HG03095 (cell line): ENCODE measurements around the gene NUP107.

Source experiments
- ATAC-seq: cut with Tn5 transposase; IDR thresholded peaks from one replicate; pipeline ENCODE4 v1.9.1; 2021; ENCODE audit warnings: moderate library complexity; ENCODE audit not compliant: unreplicated experiment

NUP107 gene

DNA sequence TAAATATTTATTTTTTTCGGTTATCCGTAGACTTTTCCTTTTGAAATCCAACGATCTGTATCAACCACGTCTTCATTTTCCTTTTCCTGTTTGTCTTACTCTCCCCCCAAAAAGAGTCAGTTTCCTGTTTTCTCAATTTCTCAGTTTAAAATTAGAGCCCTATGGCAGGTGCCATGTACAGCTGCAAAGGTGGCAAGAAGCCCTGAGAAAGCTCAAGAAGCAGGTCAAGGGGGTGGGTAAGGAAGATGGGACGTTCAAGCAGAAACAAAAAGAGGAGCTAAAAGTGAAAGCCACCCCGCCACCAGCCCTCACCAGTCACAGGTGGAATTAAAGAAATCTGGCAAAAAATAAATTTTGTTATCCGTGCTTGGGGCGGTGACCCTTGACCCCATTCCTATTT is 85.9 kb downstream of the NUP107 start:
- ATAC-seq, result no peak

DNA sequence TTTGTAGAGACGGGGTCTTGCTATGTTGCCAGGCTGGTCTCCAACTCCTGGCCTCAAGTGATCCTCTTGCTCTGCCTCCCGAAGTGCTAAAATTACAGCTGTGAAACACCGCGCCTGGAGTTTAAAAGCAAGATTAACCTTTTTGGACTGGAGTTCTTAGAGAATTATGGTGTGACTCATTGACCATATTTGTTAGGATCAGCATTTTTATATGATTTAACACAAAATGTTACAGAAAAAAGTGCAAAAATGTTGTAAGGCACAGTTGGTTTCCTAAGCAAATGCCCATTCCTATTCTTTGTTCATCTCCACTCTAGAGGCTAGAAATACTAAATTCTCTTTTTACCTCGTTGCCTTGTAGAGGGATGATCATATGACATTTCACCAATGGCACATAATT is 86.8 kb downstream of the NUP107 start:
- ATAC-seq, result no peak

DNA sequence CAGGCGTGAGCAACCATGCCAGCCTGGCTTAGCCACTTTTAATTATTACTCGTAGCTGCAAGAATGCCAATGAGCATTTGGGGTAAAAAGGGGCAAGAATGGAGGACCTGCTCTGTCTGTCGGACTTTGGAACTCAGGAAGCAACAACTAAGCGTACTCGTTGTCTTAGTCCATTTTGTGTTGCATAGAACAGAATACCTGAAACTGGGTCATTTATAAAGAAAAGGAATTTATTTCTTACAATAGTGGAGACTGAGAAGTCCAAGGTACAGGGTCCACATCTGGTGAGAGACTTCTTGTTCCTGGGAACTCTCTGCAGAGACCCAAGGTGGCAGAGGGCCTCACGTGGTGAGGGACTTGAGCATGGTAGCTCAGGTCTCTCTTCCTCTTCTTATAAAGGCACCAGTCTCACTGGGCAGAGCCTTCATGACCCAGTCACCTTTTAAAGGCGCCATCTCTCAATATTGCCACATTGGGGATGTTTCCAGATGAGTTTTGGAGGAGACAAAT is 88.4 kb downstream of the NUP107 start:
- ATAC-seq, result no peak

DNA sequence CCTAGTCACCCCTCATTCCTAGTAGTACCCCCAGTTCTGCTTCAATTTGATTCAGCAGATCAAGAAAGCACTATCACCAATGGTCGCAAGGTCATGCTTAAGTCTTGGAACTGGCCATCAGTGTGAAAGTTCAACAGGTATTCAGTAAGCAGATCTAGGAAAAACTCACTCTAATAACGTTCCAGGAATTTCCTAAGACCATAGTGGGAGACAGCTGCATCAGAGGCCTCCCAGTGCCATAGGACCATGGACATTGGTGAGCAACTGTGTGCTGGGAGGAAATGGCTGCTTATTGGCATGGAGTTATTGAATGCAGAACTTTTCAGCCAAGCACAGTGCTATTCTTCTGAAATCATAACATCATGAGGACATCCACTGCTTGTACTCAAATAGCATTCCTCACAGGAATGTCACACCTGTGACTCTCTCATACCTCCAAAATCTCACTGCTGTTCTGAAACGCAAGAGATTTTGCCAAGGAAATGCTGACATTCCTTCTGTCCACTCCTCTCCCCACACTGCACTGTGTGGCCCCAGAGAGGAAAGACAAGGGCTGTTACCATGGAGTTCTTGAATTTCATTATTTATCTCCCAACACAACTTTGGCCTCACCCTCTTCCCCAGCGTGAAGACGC is 90.3 kb downstream of the NUP107 start:
- ATAC-seq, result no peak

DNA sequence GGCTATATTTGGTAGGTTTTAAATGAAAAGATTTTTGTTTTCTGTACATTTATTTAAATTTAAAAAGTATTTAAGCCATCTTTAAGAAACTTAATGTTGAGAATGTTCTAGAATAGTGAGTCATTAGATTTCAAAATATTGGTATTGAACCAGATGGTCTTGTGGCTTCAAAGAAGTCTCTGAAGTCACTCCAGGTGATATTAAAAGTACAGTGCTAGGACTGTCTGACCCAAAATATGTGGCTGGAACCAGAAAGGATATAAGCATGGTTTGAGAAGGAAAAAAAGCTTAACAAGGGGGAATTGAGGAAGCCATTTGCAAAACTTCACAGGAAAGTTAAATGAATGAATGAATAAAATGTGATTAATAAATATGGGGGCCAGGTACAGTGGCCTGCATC is 92.5 kb downstream of the NUP107 start:
- ATAC-seq, result no peak

DNA sequence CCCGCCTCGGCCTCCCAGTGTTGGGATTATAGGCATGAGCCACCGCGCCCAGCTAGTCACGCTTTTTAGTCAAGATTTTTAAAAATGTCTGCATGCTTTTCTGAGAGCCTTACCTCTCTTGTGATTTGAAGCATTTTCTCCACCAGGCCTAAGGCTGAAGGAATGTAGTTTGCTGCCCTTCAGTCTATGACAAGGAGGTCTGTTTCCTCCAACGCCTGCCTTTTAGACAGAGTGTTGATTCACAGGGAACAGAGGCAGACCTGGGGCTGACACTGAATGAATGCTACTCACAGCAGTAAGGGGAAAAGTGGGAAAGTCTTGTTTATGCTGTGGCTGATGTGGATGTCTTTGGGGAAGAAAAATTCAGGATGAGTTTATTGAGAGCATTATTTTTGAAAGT is 94.0 kb downstream of the NUP107 start:
- ATAC-seq, result no peak

DNA sequence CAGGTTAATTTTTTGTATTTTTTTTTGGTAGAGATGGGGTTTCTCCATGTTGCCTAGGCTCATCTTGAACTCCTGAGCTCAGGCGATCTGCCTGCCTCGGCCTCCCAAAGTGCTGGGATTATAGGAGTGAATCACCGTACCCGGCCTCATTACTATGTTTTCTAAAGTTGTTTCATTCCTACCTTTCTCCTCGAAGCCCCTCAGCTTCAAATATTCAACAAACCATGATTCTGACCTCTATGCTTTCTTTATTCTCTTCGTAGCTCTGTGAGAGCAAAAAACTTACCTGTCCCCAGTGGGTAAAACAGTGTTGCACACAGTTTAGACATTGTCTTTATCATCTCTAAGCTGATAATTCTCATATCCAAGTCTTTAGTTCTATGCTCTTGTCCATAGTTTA is 95.0 kb downstream of the NUP107 start:
- no peak for ATAC-seq

DNA sequence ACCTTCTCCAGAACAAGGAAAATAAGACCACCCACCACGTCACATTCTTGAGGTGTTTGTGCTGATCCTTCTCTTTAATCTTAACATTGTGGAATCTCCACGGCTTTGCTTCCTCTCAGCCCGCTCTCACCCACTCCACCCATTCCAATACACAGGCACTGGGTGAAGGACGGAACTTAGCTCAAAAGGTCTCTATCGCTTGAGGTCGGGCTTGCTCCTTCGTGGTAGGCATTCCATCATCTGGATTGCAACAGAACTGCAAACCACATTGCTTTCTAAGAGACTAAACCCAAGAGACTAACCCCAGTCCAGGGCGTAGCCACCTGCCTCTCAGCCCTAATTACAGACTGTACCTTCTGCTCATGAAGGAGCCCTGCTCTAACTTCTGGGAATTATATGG is 97.2 kb downstream of the NUP107 start:
- ATAC-seq, result no peak

DNA sequence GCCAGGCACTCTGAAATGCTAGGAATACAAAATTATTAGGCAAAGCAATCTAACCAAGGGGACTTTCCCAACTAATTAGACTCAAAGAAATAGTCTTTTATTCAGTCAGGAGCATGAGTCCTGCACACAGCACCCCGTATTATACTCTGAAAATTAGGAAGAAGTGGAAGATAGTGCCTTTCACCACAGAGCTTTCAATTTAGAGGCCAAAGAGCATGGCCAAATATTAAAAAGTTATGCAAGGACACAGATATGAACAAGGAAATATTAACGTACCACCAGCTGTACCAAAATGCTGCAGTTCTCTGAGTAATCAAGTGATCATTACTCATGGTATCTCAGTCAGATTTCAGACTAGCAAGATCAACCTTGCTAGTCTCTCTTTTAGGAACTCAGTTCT is 98.6 kb downstream of the NUP107 start:
- no peak for ATAC-seq

DNA sequence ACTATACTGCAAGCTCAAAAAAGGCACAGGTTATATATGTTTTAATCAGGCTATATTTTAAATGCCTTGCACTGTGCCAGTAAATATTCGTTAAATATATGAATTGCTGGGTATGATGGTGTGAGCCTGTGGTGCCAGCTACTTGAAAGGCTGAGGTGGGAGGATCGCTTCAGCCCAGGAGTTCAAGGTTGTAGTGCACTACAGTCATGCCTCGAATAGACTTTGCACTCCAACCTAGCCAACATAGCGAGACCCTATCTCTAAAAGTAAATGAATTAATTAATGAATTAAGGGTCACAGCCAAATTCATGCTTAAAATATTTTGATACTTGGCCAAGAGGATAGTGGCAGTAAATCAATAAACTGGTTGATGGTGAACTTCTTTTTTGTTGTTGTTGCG is 99.0 kb downstream of the NUP107 start:
- ATAC-seq, result no peak

DNA sequence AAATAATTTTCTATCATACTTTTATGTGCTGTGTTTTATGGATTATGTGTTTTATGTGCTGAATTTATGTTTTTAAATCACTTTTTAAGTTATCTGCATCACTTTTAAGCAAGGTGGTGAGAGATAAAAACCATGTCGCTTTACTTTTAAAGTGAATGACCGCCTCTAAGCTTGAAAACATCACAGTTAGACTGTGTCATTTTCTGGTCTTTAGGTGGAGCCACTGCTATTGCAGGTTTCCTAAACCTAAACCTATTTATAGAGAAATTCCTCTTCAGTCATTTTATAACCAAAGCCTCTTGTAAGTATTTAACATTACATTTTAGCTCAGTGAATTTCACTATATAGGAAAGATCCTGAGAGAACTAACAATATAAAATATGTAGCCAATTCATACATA is 100.2 kb downstream of the NUP107 start:
- no peak for ATAC-seq

DNA sequence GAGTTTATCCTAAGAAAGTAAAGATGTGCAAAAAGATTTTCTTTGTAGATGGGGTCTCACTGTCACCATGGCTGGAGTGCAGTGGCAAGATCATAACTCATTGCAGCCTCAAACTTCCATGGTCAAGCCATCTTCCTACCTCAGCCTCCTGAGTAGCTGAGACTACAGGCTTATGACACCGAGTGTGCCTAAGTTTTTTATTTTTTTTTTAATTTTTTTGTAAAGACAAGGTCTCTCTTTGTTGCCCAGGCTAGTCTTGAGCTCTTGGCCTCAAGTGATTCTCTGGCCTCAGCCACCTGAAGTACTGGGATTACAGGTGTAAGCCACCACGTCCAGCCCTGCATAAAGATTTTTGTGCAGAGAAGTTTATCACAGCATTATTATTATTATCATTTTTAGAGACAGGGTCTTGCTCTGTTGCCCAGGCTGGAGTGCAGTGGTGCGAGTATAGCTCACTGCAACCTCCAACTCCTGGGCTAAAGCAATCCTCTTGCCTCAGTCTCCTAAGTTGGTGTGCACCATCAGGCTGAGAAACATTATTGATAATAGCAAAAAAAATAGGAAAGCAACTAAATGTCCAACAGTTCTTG is 101.9 kb downstream of the NUP107 start:
- ATAC-seq, result no peak

DNA sequence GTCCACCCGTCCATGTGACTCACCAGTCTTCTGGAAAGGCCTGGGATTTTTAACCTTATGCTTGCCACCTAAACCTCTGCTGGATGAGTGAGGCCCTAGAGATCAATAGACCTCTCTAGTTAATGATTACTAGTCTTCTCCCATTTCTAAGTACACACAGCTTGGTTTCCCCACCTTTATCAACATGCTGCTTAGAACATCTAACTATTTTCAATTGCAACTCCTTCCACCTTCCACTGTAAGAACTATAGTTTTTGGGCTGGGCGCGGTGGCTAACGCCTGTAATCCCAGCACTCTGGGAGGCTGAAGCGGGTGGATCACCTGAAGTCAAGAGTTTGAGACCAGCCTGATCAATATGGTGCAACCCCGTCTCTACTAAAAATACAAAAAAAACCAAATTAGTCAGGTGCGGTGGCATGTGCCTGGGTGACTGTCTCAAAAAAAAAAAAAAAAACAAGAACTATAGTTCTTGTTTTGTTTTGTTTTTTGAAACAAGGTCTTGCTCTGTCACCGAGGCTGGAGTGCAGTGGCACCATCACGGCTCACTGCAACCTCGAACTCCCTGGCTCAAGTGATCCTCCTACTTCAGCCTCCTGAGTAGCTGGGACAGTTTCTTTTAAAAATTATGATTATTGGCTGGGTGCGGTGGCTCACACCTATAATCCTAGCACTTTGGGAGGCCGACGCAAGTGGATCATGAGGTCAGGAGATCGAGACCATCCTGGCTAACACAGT is 102.5 kb downstream of the NUP107 start:
- ATAC-seq, result no peak

DNA sequence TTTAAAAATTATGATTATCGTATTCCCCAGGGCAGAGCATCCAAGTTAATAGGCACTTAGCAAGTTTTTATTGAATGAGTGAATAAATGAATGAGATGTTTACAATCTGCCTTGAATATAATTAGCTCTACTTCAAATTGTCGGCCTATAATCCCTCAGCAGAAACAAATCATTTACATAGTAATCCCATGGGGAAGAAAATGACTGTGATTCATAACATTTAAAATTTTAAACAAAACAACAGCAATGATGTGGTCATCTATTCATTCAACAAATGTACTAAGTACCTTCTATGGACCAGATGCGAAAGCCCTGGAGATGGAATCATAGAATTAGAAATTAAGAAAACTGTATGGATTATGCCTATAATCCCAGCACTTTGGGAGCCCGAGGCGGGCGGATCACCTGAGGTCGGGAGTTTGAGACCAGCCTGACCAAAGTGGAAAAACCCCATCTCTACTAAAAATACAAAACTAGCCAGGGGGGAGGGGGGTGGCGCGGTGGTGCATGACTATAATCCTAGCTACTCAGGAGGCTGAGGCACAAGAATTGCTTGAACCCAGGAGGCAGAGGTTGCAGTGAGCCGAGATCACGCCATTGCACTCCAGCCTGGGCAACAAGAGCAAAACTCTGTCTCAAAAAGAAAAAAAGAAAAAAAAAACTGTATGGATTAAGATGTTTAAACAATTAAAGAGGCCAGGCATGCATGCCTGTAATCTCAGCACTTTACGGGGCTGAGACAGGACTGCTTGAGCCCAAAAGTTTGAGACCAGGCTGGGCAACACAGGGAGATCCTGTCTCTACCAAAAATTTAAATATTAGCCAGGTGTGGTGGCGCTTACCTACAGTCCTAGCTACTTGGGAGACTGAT is 103.5 kb downstream of the NUP107 start:
- ATAC-seq, result no peak

DNA sequence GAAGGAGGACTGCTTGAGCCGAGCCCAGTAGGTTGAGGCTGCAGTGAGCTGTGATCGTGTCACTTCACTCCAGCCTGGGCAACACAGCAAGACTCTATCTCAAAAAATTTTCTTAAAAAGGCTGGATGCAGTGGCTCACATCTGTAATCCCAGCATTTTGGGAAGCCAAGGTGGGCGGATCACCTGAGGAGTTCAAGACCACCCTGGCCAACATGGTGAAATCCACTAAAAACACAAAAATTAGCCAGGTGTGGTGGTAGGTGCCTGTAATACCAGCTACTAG is 104.1 kb downstream of the NUP107 start:
- no peak for ATAC-seq

DNA sequence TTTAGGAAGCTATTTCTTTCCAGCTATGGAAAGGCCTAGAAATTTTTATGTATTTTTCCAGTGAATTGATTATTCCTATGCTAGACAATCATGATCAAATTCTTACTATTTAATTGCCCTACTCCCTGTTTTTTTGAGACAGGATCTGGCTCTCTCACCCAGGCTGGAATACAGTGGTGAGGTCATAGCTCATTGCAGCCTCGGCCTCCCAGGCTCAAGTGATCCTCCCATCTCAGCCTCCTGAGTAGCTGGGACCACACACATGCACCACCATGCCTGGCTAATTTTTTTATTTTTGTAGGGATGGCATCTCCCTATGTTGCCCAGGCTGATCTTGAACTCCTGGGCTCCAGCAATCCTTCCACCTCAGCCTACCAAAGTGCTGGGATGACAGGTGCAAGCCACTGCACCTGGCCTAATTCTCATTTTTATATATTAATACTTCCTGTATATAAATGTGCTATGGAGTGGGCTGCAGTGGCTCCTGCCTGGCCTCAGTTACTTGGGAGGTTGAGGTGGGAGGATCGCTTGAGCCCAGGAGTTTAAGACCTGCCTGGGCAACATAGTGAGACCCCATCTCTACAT is 105.2 kb downstream of the NUP107 start:
- no peak for ATAC-seq

DNA sequence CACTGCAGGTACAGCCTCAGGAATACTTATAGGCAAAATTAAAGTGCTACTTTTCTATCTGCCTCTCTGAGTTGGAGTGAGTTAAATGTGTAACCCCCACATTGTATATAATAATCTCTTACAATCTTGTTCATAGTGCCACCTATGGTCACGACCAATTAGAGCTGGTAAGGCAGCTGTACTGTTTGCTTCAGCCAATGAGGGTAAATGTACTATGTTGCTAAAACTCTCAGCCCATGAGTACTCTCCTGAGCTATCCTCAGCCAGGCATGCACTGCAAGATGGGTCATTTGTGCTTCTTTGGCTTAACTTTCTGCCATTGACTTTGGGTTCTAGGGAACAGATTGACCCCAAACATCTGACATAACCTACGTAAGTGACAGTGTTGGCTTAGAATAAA is 106.2 kb downstream of the NUP107 start:
- peak; percentile 89 for ATAC-seq

DNA sequence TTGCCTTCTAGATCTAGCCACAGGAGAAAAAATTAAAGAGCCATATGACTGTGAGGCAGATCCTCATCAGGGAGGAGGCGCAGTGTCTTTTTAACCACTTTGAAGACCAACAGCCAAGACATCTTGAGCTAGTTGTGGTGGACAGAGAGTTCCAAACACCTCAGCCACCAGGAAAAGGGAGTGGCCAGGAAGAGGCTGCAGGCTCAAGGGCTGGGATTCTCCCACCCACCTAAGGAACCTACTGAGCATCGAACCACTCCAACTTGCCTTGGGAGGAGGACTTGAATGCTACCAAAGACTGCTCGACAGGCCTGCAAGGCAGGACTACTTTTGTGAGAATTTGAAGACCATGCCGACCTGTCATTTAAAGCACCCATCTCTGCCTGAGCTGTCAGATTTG is 106.7 kb downstream of the NUP107 start:
- no peak for ATAC-seq

DNA sequence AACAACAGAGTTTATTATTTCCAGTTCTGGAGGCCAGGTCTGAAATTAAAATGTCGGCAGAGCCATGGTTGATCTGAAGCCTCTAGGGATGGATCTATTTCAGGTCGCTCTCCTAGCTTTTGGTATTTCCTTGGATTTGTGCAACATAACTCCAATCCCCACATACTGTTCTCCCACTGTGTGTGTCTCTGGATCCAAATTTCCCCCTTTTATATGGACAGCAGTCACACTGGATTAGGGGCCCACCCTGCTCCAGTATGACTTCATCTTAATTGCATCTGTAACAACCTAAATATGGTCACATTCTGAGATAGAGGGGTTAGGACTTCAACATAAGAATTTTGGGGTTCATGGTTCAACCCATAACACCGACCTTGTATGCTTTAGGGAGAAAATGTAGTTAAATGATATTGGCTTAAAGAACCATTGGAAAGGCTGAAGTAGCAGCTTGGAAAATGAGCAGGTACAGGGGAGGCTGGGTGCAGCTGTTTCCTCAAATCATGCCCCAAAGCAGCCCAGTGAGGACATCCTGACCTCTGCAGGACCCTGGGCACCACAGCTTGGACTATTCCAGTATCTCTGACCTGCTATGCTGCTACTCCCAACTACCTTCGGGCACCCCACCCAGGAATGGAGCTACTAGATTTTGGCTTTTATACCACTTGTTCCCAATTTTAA is 107.3 kb downstream of the NUP107 start:
- no peak for ATAC-seq

DNA sequence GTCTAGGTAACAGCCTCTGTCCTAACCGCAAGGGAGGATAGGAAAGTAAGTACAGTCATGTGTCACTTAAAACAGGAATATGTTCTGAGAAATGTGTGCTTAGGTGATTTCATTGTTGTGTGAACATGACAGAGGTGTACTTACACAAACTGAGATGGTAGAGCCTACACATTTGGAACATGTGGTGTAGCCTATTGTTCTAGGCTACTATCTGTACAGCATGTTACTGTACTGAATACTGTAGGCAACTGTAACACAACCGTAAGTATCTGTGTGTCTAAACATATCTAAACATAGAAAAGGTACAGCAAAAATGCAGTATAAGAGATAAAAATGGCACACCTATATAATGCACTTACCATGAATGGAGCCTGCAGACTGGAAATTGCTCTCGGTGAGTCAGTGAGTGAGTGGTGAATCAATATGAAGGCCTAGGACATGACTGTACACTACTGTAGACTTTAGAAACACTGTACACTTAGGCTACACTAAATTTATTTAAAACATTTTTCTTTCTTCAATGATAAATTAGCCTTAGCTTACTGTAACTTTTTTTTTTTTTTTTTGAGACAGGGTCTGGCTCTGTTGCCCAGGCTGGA is 108.0 kb downstream of the NUP107 start:
- no peak for ATAC-seq
